GM21619 (cell line): ENCODE measurements around the gene CD68.
"Not testable (repeated sequence)": the region's sequence is repeated elsewhere in the genome, so short reads cannot be mapped to it uniquely, and the experiment has no call there.

Experiments used
- ATAC-seq: cut with Tn5 transposase; IDR thresholded peaks from one replicate; pipeline ENCODE4 v1.9.1; 2021; ENCODE audit not compliant: unreplicated experiment

Gene CD68

GRCh38 chr17:7580604-7581575 lies 1.5 kb downstream of the CD68 start:
- no peak for ATAC-seq

DNA sequence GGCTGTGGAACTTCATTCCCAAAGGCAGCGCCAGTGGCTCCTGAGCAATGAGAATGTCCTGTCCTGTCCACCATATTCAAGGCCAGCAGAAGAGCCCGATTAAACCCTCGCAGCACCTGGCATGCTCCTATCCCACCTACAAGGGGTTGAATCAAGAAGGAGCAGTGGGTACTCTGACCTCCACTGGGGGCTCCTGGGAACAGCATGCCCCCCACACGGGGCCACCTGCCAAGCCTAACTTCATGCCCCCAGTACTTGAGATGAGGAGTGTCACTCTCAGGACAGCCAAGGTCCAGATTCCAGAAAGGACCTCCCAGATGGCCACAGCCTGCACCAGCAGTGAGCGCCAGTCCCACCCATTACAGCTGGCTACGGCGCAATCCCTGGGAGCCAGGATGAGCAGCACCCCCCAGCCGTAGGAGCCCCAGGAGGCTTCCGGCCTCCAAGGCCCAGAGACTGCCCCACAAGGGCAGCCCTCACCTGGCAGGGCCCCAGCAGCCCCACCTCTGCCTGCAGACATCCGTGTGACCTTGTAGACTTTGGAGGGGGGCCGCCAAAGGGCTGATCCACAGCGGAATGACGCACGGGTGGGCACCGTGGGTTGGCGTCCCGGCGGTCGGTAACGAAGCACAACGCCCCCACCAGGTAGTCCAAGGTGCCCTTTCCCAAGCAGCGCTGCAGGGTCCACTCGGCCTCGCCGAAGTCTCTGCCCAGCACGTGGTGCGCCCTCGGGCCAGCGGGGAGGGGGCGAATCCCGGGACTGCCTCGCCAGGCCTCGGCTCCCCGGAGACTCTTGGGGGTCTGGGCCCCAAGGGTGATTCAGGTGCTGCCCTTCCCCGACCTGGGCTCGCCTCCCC lies 3.2 kb downstream of the CD68 start:
- no peak for ATAC-seq

DNA sequence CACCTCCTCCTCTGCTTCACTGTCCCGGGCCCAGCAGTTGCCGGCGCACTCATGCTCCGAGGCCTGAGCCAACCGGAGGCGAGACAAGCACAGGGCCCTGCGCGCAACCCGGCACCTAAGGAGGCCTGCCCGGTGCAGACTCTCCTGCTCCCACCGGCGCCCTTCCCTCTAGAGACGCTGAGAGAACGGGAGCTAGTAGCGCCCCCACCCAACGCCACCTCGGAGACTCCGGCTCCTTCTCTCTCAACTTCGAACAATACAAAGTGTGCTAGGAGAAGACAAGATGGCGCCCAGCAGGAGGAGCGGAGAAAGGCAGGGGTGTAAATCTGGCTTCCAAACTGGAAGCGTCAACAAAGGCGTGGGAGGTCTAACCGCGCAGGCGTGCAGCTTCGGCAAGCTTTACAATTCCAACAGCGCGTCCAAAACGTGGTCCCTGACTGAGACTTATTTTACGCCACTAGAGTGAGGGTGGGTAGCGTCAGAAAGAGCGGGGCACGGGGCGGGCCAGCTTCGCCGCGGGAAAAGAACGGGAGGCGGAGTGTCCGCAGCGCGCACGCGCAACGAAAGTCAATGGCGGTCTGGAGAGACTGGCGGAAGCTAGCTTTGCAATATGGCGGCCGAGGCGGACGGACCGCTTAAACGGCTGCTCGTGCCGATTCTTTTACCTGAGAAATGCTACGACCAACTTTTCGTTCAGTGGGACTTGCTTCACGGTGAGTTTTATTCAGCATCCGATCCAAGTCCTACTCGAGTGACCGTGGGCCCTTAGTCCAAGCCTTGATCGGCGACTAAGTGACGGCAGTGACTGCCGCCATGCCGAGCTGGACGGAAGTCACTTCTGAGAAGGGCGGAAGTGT lies 4.0 kb downstream of the CD68 start, which contains the start of gene MPDU1:
Gene MPDU1, plus strand, starts transcription at position 600 of the 857 bp plus-strand sequence. Its CDS starts 11 bp downstream, at position 611.
- ATAC-seq, result peak; percentile 57

DNA sequence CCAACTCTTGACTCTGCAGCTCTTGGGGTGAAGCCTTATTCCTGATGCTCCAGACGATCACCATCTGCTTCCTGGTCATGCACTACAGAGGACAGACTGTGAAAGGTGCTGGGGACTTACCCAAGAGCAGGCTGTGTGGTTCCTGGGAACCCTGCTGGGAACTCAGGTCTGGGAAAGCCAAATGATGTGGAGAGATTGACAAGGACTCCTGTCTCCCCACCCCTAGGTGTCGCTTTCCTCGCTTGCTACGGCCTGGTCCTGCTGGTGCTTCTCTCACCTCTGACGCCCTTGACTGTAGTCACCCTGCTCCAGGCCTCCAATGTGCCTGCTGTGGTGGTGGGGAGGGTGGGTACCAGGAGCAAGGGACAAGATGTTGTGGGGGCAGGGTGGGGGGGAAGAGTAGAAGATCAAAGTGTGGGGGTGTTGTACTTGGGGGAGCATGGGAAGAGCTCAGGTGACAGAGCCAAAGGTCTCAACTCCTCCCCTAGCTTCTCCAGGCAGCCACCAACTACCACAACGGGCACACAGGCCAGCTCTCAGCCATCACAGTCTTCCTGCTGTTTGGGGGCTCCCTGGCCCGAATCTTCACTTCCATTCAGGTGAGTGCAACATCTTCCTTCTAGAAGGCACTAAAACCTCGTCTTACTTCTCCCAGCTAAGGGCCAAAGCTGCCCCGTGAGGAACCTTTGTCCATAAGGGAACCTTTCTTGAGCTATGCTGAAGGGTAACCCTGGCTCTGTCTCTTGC lies 7.4 kb downstream of the CD68 start:
- ATAC-seq, result no peak

DNA sequence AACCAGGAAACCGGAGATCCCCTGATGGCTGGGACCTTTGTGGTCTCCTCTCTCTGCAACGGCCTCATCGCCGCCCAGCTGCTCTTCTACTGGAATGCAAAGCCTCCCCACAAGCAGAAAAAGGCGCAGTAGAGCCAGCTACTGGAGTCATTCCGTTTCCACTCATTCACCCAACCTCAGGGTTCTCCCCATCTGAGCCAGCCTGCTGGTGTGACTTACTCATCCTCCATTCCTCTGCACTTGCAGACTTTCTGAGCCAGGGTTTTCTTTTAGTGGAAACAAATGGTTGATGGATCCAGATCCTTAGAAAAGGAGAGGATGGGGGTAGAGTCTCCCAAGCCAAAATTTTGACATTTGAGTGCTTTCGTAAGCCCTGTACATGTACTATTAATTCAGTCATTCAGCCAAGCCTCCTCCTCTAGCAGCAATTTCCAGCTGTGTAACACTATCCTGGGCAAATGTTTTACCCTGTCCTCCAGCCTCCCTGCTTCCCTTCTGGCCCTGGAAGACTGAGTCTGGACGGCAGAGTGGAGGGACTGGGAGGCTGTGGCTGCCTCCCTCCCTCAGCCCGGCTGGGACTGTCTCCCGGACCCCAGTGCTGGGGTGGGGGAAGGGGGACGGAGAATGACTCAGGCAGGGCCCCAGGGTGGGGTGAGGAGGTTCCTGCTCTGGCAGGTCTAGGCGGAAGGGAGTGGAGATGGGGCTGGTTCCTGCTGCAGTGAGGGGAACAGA lies 8.1 kb downstream of the CD68 start:
- ATAC-seq, result no peak

GRCh38 chr17:7588553-7589203 lies 9.2 kb downstream of the CD68 start:
- ATAC-seq, result no peak

DNA sequence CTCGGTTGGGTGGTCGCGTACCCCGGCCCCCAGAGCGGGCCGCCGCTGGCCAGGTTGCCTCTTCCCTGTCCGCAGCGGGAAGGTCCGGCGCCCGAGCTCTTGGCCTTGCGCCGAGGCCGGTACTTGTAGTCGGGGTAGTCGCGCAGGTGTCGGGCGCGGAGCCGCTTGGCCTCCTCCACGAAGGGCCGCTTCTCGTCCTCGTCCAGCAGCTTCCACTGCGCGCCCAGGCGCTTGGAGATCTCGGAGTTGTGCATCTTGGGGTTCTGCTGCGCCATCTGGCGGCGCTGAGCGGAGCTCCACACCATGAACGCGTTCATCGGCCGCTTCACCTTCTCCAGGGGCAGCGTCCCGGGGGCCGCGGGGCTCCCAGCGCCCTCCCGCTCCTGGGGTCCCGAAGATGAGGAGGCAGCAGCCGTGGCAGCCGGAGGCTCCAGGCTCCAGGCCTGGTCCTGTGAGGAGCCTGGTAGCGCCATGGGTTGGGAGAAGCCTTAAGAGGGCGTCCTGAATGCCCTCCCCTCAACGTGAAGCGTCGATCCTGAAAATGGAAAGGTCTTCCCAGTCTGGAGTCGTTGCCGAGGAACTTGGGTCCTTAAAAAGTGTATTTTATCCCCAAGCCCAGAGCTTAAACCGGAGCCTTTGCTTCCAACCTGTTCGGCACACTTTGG lies 9.9 kb downstream of the CD68 start:
- no peak for ATAC-seq

- ATAC-seq, result no peak
Measured at GRCh38 chr17:7589891-7590691, 10.7 kb downstream of the CD68 start, which contains the start of gene SOX15. SOX15 (minus strand) TSS chr17:7590094; CDS start chr17:7589676, 418 bp downstream.

DNA sequence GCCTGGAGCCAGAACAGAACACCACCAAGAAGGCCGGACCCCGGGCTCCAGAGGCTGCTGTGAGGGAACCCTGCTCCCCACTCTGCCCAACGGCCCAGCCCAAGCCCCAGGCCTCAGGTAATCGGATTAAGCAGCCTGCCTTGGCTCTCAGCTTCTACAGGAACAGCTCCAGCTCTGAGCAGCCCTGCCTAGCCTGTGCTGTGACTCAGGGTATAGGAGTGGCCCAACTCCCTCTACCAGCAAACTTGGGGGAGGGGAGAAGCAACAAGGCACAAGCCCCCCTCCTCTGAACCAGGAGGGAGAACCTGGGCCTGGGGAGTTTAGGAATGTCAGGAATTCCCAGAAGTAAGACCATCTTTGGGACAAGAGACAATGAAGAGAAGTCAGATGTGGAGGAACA lies 11.3 kb downstream of the CD68 start:
- no peak for ATAC-seq

DNA sequence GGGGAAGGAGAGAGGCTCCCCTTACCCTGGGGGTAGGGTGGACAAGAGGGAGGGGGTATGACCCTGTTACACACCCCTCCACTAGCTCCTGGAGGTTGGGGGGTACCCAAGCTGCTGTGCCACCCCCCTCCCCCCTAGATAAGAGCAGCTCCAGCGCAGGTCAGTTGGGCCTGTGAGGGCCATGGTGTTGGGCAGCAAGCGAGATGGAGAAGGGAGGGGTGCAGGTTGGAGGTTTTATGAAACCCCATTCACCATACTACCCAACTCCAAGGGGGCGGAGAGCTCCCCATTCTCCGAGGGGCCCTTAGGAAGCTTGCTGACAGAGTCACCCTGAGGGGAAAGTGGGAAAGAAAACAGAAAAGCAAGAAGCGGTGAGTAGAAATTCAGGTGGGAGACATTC lies 12.2 kb downstream of the CD68 start:
- no peak for ATAC-seq

DNA sequence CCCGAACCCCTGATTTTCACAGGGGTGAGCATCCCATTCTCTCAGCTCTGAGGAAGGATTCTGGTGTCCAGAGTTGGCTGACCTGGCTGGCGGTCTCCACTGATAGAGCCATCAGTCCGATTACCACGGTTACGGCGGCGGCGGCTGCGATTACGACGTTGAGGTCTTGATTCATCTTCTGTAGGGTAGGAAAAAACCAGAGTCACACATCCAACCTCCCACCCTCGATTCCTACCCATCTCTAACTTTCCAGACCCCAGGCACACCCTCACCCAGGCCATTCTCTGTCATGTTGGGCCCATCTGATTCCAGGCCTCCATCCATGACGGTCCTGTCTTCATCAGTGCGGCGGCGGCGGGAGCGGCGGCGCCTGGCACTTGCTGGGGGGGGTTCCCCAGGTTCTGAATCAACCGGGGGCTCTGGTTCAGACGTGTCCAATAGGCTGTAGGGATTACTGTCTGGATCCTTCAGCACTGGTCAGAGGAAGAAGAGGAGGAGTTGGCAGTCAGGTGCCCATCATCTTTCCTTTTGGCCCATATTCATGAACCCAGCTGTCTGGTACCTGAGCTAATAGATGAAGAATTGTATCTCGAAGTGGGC lies 13.1 kb downstream of the CD68 start:
- no peak for ATAC-seq

- ATAC-seq, result no peak
Measured at GRCh38 chr17:7593296-7593695, 13.9 kb downstream of the CD68 start.

DNA sequence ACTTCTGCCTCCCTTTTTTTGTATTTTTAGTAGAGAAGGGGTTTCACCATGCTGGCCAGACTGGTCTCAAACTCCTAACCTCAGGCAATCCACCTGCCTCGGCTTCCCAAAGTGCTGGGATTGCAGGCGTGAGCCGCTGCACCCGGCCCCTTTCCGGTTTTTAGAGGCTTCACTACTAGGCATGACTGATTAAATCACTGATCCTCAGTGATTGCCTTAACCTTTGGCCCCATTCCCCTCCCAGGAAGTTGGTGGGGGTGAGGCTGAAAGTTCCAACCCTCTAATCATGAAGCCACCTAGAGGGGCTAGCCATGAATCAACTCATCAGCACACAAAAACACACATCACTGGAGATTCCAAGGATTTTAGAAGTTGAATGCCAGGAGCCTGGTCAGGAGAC lies 18.1 kb downstream of the CD68 start:
- not testable (repeated sequence) for ATAC-seq

- ATAC-seq, result no peak
Measured at GRCh38 chr17:7606280-7606679, 26.8 kb downstream of the CD68 start.

DNA sequence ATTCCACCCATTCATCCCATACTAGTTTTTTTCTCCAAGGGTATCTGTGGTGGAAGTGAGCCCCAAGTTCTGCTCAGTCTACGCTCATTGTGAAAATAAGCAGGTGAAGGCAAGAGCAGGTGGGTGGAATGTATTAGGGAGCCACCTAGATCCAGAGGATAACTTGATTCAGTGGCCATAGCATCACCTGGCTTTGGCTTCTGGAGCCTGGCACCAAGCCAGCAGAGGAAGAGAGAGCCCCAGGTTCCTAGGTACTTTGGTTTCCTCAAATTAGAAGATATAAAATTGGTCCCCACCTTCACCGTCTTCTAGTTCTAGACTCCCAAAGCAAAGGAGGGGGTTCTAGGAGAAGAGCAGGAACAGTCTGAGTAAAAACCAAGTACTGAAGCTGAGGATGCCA lies 31.2 kb downstream of the CD68 start:
- ATAC-seq, result no peak

DNA sequence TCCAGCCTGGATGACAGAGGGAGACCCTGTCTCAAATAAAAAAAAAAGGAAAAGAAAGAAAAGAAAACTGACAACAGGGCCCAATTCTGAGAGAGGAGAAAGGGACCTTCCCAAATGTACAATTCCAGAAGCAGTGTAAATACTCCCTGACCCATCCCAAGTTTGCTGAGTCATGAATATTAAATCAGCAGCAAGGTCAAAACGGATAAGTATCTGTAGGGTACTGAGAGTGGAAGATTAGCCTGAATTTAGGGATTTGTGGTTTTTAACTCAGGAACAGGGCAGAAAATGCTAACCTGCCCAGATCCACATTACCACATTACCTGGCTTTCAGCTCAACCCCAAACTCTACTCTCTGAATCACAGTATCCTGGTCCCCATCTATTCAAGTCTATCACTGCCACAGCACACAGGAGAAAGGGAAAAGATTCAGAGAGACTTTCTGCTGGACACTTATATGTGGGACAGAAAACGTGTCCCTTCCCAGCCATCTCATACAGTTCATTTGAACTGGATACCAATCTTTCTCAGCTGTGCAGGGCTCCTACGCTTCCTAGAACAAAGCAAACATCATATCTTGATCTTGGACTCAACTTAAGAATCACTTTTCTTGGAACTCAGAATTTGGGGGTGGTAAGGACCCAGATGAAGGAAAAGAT lies 32.3 kb downstream of the CD68 start:
- ATAC-seq, result no peak

GRCh38 chr17:7612294-7612640 lies 32.8 kb downstream of the CD68 start:
- no peak for ATAC-seq
